Stimulated activated CD8-positive, alpha-beta memory T cell treated with anti-CD3 and anti-CD28 coated beads, Interleukin-4, amount 100 ng/mL, for 4 hours (primary cell): ENCODE measurements around the gene SLC22A12.
"Not testable (repeated sequence)": the region's sequence is repeated elsewhere in the genome, so short reads cannot be mapped to it uniquely, and the experiment has no call there.

ENCODE experiments used
- DNase-seq, 2 donors: peaks; one replicate each; pipeline ENCODE4 v3.0.0-alpha.2; 2020; ENCODE audit warnings: low read depth in 2 of 2, low spot score in 1 of 2

The SLC22A12 gene

GRCh38 chr11:64585150-64585549 is 5.9 kb upstream of the SLC22A12 start:
- no peak for DNase-seq

GRCh38 chr11:64586366-64586765 is 4.7 kb upstream of the SLC22A12 start:
- no peak for DNase-seq

DNA sequence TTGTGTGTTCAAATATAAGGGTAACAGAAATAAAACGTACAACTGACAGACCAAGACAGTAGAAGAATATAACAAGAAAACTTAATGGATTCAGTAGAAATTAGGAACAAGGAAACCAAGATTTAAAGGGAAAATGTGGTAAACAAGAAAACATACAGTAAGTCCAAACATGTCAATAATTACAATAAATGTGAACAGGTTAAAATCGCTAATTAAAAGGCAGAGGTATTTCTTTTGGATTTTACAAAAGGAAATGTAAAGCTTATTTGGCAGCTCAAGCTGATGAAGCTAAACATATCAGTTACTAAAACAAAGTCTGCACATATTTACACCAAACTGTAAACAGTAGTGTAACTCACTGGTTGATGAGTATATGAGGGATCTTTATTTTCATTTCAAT is 2.3 kb upstream of the SLC22A12 start:
- no peak for DNase-seq

- DNase-seq = no peak
Measured at GRCh38 chr11:64591257-64592233, 525 bp downstream of the SLC22A12 start.

DNA sequence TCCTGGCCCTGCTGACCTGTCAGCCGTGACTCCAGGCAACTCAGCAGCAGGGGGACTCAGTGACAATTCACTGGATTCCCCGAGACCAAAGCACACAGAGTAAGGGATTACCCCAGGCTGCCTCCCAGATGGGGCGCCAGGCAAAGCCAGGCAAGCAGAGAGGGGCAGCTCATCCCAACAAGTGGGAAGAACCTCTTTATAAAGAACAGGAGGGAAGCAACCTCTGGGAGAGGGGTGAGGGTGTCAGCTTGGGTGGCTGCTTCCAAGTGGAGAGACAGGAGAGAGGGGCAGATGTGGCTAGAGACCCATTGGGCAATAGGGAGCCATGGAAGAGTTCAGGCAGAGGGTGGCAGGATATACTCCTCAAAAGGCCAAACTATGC is 1.2 kb downstream of the SLC22A12 start:
- DNase-seq = no peak

- no peak for DNase-seq
Measured at GRCh38 chr11:64592656-64593055, 1.6 kb downstream of the SLC22A12 start.

DNA sequence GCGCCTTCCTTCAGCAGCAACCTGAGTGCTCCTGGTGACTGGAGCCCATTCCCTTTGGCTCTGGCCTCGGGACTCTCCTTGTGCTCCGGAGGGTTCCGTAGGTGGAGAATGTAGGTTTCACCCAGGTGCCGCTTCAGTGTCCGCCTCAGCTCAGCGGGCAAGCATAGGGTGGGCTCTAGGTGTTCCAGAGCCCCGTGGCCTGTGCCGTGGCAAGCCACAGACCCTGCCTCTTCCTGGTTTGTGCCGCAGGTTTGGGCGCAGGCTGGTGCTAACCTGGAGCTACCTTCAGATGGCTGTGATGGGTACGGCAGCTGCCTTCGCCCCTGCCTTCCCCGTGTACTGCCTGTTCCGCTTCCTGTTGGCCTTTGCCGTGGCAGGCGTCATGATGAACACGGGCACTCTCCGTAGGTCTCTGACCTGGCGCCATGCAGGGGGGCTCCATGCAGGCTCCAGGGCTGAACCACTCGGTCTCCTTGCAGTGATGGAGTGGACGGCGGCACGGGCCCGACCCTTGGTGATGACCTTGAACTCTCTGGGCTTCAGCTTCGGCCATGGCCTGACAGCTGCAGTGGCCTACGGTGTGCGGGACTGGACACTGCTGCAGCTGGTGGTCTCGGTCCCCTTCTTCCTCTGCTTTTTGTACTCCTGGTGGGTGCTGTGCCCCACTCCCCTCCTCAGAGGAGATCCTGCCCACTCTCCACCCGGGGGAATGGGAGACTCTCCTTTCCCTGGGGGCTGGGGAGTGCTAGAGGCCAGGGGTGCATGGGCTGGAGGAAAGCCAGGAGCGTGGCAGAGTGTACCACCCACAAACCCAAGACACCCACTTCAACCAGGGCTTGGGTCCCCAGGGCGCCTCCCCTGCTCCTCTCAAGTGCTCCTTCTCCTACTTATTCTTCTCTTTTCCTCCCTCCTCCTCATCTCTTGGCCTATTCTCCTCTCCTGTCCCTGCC is 2.4 kb downstream of the SLC22A12 start:
- no peak for DNase-seq

- DNase-seq = no peak
Measured at GRCh38 chr11:64594159-64594939, 3.3 kb downstream of the SLC22A12 start.

DNA sequence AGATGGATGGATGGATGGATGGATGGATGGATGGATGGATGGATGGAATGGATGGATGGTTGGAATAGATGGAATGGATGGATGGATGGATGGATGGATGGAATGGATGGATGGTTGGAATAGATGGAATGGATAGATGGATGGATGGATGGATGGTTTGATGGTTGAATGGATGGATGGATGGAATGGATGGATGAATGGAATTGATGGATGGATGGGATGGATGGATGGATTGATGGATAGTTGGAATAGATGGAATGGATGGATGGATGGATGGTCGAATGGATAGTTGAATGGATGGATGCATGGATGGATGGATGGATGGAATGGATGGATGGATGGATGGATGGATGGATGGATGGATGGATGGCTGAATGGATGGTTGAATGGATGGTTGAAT is 4.9 kb downstream of the SLC22A12 start:
- DNase-seq = not testable (repeated sequence)

GRCh38 chr11:64597671-64598101 is 6.7 kb downstream of the SLC22A12 start:
- no peak for DNase-seq

GRCh38 chr11:64598106-64598796 is 7.2 kb downstream of the SLC22A12 start:
- DNase-seq = no peak

- no peak for DNase-seq
Measured at GRCh38 chr11:64598797-64599697, 8.0 kb downstream of the SLC22A12 start.

DNA sequence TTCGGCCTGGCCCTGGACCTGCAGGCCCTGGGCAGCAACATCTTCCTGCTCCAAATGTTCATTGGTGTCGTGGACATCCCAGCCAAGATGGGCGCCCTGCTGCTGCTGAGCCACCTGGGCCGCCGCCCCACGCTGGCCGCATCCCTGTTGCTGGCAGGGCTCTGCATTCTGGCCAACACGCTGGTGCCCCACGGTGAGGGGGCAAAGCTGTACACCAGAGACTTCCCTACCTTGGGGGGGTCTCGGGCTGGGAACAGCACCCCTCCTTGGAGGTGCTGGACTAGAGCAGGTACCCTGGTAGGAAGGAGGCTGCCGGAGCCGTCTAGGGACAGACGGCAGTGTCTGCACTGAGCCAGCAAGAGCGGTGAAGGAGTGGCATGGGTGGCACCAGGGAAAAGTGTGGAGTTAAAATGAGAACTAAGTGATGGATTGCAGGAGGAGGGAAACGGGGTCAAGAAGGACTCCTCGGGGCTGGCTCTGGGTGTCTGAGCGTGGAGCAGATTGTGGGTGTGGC is 8.7 kb downstream of the SLC22A12 start:
- no peak for DNase-seq

DNA sequence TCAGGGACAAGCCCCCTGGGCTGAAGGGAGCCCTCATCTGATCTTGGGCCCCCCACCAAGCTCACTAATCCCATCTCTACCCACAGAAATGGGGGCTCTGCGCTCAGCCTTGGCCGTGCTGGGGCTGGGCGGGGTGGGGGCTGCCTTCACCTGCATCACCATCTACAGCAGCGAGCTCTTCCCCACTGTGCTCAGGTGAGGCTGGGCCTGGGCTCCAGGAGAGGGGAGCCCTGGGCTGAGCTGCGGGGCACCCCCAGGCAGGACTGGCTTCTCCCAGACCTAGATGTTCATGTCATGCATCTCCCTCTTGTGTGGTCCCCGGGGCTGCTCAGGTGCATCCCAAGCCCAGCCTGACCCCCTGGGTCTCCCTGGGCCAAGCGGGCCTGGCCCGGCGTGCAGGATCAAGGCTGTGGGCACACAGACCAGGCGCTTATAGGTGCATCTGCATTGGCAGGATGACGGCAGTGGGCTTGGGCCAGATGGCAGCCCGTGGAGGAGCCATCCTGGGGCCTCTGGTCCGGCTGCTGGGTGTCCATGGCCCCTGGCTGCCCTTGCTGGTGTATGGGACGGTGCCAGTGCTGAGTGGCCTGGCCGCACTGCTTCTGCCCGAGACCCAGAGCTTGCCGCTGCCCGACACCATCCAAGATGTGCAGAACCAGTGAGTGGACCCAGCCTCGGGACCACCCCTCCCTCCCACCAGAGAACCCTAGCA is 9.4 kb downstream of the SLC22A12 start:
- no peak for DNase-seq

DNA sequence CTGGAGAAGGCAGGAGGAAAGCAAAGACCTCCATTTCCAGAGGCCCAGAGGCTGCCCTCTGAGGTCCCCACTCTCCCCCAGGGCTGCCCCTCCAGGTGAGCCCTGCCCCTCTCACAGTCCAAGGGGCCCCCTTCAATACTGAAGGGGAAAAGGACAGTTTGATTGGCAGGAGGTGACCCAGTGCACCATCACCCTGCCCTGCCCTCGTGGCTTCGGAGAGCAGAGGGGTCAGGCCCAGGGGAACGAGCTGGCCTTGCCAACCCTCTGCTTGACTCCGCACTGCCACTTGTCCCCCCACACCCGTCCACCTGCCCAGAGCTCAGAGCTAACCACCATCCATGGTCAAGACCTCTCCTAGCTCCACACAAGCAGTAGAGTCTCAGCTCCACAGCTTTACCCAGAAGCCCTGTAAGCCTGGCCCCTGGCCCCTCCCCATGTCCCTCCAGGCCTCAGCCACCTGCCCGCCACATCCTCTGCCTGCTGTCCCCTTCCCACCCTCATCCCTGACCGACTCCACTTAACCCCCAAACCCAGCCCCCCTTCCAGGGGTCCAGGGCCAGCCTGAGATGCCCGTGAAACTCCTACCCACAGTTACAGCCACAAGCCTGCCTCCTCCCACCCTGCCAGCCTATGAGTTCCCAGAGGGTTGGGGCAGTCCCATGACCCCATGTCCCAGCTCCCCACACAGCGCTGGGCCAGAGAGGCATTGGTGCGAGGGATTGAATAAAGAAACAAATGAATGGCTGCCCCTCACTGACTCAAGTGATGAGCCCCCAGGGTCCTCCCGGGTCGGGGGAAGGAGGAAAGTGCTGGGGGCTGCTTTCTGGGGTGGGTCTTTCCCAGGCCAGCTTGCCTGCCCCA is 10.8 kb downstream of the SLC22A12 start:
- no peak for DNase-seq

- DNase-seq = no peak
Measured at GRCh38 chr11:64602466-64603070, 11.5 kb downstream of the SLC22A12 start.
